H54 (cell line): ENCODE measurements around the gene PREX1.

Experiments
- DNase-seq: peaks from one replicate; pipeline ENCODE4 v3.0.0; 2011; ENCODE audit warnings: low spot score, mixed read lengths; ENCODE audit not compliant: insufficient read length
- FAIRE-seq: peaks from 3 replicates; lab custom pipeline; 2011; peaks lifted over from hg19 to GRCh38; lab: Jason Lieb, UNC
- POLR2A ChIP-seq: IDR thresholded peaks from 2 replicates; pipeline ENCODE4 v1.6.1; 2011; ENCODE audit warnings: low read depth, mild to moderate bottlenecking, low read length

Gene PREX1

DNA sequence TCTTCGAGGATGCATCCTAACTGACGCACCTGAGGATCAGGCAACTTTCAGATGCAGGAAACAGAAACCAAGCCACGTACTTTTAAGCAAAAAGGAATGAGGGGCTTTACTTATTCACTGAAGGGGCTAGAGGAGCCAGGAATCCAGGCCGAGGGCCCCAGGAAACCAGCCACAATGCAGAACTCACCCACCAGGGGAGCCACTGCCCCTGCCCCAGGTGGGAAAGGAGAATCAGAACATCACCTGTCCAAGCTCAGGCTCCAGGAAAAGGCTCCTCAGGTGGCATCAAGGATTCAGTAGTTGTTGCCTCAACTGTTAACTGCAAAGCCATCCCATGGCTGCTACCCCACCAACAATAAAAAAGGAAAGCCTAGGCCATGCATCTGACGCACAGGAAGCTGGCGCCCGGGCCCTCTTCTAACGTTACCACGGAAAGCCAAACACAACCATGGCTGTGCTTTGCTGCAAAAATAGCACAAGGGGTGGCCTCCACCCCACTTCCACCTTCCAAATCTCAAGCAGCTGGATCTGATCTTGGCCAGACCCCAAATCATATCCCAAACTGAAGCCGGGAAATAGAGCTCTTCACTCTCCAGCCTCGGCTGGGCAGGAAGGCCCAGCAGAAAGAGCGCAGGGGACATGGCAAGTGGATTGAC lies 121.0 kb downstream of the PREX1 start:
- no peak for DNase-seq
- TF ChIP-seq POLR2A: no peak
- no peak for FAIRE-seq

GRCh38 chr20:48706116-48706656 lies 121.6 kb downstream of the PREX1 start:
- TF ChIP-seq POLR2A: no peak
- FAIRE-seq: no peak
- no peak for DNase-seq

DNA sequence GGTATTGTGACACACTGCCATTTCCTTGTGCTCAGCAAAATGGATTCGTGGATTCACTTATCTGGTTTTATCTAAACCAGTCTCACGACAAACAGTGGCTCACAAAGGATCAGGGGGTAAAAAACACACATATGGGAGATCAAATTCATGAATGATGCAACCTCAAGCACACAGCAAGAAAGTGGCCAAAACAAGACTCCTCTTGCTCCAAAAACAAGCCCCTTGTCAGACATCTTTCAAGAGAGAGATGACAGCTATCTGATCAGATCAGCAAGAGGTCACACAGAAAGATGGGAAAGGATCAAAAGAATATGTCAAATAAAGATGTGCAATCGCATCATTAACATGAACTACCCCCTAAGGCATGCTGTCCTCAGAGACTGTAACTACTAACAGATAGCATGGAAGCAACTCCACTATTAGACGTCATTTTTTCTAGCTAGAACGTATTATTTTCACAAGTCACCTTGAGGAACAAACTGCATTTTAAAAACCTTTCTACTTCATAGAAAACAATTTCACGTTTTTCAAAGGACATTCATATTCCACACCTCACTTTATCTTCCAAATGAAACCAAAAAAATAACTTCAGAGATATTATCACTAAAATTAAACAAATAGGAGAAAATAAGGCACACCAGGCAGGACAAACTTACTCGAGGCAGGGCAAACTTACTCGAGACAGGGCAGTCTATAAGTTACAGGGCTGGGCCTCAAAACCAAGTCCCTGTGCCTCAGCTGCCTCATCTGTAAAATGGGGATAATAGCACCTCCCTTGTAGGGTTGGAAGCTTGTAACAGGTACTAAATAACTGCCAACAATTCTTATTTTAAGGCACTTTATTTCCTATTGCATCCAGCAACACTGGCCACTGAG lies 122.3 kb downstream of the PREX1 start:
- DNase-seq (no peak), FAIRE-seq (no peak)
- TF ChIP-seq POLR2A: no peak

- FAIRE-seq (no peak), DNase-seq (no peak)
- TF ChIP-seq POLR2A: no peak
Observed at GRCh38 chr20:48704761-48705160, 123.0 kb downstream of the PREX1 start.

GRCh38 chr20:48703511-48704219 lies 124.1 kb downstream of the PREX1 start:
- FAIRE-seq (no peak), DNase-seq (no peak)
- no peak for TF ChIP-seq POLR2A

GRCh38 chr20:48703107-48703506 lies 124.7 kb downstream of the PREX1 start:
- no peak for TF ChIP-seq POLR2A
- FAIRE-seq (no peak), DNase-seq (no peak)

DNA sequence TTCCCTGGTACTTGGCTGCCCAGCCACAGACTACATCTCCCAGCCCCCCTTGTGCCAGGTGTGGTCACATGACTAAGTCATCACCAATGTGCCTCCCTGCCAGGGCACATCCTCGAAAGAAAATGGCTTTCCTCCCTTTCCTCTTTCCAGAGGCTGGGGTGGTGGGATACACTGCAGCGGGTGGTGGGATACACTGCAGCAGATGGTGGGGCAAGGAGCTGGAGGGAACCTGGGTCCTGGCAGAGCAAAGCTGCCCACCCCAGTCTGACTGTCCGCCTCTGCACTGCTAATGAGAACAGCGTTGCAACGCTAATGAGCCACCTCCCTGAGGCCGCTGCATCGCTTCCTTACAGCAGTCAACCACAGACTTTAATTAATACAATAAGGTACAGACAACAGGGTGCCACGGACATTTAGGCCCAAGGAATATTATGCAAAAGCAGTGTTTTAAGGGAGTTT lies 125.3 kb downstream of the PREX1 start:
- DNase-seq (no peak), FAIRE-seq (no peak)
- no peak for TF ChIP-seq POLR2A

DNA sequence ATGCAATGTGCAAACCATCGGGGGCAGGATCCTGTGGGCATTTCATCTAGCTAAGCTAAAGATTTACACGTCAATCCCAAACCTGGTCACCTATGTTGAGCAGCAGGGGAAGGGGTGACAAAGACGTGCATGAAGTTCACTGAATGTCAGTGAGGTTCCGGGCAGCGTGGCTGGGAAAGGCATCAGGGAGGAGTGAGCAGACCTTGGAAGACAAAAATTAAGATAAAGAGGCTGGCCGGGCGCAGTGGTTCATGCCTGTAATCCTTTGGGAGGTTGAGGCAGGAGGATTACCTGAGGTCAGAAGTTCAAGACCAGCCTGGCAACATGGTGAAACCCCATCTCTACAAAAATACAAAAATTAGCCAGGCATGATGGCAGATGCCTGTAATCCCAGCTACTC lies 126.1 kb downstream of the PREX1 start:
- FAIRE-seq (no peak), DNase-seq (no peak)
- no peak for TF ChIP-seq POLR2A

DNA sequence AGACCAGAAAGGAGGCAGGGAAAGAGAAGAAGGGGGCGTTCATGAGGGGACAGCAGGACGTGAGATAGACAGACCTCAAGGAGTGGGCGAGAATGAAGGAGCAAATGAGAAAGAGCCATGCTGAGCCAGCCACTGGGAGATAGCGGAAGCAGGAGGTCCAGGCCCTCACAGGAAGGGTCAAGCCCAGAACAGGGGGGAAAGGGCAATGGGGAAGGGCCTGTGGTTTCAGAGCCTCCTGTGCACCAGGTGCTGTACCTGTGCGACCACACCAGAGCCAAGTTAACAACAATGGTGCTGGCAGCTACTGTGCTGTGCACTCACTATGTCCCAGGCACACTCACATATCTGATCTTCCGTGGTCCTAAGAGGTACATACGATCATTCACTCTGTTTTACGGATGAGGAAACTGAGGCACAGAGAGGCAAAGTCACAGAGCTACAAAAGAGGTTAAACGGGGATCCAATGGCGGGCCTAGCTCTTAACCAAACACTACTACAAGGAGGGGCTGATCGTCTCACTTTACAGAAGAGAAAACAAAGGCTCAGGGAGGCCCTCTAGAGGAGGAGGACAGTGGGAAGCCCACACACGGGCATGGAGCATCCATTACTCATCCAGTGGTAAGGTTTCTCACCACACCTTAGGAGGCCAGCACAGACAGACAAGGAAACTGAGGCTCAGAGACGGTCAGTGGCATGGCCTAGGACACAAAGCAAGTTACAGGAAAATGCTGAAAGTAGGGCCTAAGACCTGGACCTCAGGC lies 129.1 kb downstream of the PREX1 start:
- DNase-seq: no peak
- TF ChIP-seq POLR2A: no peak
- no peak for FAIRE-seq

- DNase-seq: peak; percentile 69
- FAIRE-seq: no peak
- no peak for TF ChIP-seq POLR2A
Observed at GRCh38 chr20:48697845-48698491, 129.8 kb downstream of the PREX1 start.

- FAIRE-seq (no peak), DNase-seq (no peak)
- no peak for TF ChIP-seq POLR2A
Observed at GRCh38 chr20:48696671-48697070, 131.1 kb downstream of the PREX1 start.

GRCh38 chr20:48695738-48696137 lies 132.1 kb downstream of the PREX1 start:
- FAIRE-seq: no peak
- no peak for TF ChIP-seq POLR2A
- DNase-seq: no peak

GRCh38 chr20:48695255-48695654 lies 132.5 kb downstream of the PREX1 start:
- DNase-seq: no peak
- no peak for FAIRE-seq
- no peak for TF ChIP-seq POLR2A
